ENCODE results near the gene EVI5.

DNA sequence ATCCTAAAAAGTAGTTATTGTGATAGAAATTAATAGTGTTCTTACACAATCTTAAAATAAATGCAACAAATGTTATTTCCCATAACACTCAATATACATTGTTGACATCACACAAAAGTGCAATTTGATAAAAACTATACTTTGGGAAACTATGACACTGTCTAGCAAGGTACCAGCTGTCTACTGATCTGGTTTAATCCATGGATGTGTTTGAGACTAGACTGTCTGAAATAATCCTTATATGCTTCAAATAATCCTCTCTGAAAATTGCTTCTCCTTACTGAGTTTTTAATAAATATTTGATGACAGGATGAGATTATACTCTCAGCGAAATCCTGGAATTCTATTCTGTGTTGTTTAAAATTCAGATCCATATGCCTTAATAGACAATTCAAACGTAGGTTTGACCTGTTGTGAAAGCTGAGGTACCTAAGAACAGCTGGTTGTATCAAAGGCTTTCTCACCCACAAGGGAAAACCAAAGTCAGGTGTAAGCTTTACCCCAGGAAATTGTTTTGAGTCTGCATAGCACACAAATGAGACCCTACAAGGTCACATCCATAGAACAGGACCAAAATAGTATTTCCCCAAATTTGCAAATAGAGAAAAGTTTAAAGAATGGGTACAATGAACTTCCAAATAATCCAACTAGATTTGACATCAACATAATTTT is 289.4 kb downstream of the EVI5 start:
- TF ChIP-seq, protein P1, sequence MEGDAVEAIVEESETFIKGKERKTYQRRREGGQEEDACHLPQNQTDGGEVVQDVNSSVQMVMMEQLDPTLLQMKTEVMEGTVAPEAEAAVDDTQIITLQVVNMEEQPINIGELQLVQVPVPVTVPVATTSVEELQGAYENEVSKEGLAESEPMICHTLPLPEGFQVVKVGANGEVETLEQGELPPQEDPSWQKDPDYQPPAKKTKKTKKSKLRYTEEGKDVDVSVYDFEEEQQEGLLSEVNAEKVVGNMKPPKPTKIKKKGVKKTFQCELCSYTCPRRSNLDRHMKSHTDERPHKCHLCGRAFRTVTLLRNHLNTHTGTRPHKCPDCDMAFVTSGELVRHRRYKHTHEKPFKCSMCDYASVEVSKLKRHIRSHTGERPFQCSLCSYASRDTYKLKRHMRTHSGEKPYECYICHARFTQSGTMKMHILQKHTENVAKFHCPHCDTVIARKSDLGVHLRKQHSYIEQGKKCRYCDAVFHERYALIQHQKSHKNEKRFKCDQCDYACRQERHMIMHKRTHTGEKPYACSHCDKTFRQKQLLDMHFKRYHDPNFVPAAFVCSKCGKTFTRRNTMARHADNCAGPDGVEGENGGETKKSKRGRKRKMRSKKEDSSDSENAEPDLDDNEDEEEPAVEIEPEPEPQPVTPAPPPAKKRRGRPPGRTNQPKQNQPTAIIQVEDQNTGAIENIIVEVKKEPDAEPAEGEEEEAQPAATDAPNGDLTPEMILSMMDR (IDR thresholded peaks at IDR 0.05): no peak
- TF ChIP-seq POLR2A (IDR thresholded peaks at IDR 0.05): no peak

Data from adrenal gland (tissue), 5 donors.